H9 (cell line): ENCODE measurements around the gene SBNO1. TPM values are rescaled to one million over a fixed set of nuclear protein-coding genes. Genes with fewer than 3 reads are reported as not detected.

Source experiments
- DNase-seq: peaks from one replicate; pipeline ENCODE4 v3.0.0-alpha.2; 2017
- H2AFZ ChIP-seq: one replicate; pipeline ENCODE4 v1.6.1; 2013; ENCODE audit warnings: mild to moderate bottlenecking, low read length, control low read depth, moderate library complexity
- H2AK5ac ChIP-seq: 2 replicates; pipeline ENCODE4 v1.6.1; 2013; ENCODE audit warnings: low read length, control low read depth, mixed read lengths; ENCODE audit not compliant: insufficient read length
- H2BK120ac ChIP-seq: one replicate; pipeline ENCODE4 v1.6.1; 2013; ENCODE audit warnings: low read depth, mild to moderate bottlenecking, low read length, control low read depth, inconsistent platforms; ENCODE audit not compliant: poor library complexity, severe bottlenecking
- H2BK12ac ChIP-seq: 2 replicates; pipeline ENCODE4 v1.6.1; 2013; ENCODE audit warnings: low read length, control low read depth, mixed read lengths, low read depth; ENCODE audit not compliant: insufficient read length
- H2BK15ac ChIP-seq: 2 replicates; pipeline ENCODE4 v1.6.1; 2013; ENCODE audit warnings: low read depth, low read length, control low read depth
- H2BK20ac ChIP-seq: one replicate; pipeline ENCODE4 v1.6.1; 2013; ENCODE audit warnings: low read depth, mild to moderate bottlenecking, low read length, control low read depth, inconsistent platforms; ENCODE audit not compliant: poor library complexity, severe bottlenecking
- H2BK5ac ChIP-seq: 2 replicates; pipeline ENCODE4 v1.6.1; 2013; ENCODE audit warnings: low read length, control low read depth, mixed read lengths; ENCODE audit not compliant: insufficient read length
- H3K14ac ChIP-seq: 2 replicates; pipeline ENCODE4 v1.6.1; 2013; ENCODE audit warnings: low read length, control low read depth; ENCODE audit not compliant: insufficient read depth
- H3K18ac ChIP-seq: 2 replicates; pipeline ENCODE4 v1.6.1; 2013; ENCODE audit warnings: low read depth, mild to moderate bottlenecking, mixed read lengths, low read length, control low read depth; ENCODE audit not compliant: insufficient read length
- H3K23ac ChIP-seq: 2 replicates; pipeline ENCODE4 v1.6.1; 2013; ENCODE audit warnings: low read length, control low read depth, mixed read lengths, low read depth; ENCODE audit not compliant: insufficient read length
- H3K23me2 ChIP-seq: 2 replicates; pipeline ENCODE4 v1.6.1; 2013; ENCODE audit warnings: low read depth, mild to moderate bottlenecking, mixed read lengths, low read length, control low read depth; ENCODE audit not compliant: insufficient read length, poor library complexity, severe bottlenecking
- H3K27ac ChIP-seq: 2 replicates; pipeline ENCODE4 v1.5.1; 2013; ENCODE audit warnings: low read length, control low read depth, mixed read lengths, low read depth; ENCODE audit not compliant: insufficient read length
- H3K27me3 ChIP-seq: 2 replicates; pipeline ENCODE4 v1.6.1; 2013; ENCODE audit warnings: low read length, control low read depth, inconsistent platforms; ENCODE audit not compliant: insufficient read depth
- H3K4ac ChIP-seq: 2 replicates; pipeline ENCODE4 v1.6.1; 2013; ENCODE audit warnings: low read depth, mild to moderate bottlenecking, control low read depth, inconsistent platforms, low read length, moderate library complexity
- H3K4me1 ChIP-seq: 2 replicates; pipeline ENCODE4 v1.6.1; 2013; ENCODE audit warnings: low read length, control low read depth, inconsistent platforms; ENCODE audit not compliant: insufficient read depth
- H3K4me2 ChIP-seq: 2 replicates; pipeline ENCODE4 v1.6.1; 2013; ENCODE audit warnings: low read length, control low read depth, mixed read lengths; ENCODE audit not compliant: insufficient read length, insufficient read depth
- H3K56ac ChIP-seq: 2 replicates; pipeline ENCODE4 v1.6.1; 2013; ENCODE audit warnings: low read depth, mild to moderate bottlenecking, mixed read lengths, low read length, control low read depth; ENCODE audit not compliant: insufficient read length
- H3K79me1 ChIP-seq: 2 replicates; pipeline ENCODE4 v1.6.1; 2013; ENCODE audit warnings: low read depth, mild to moderate bottlenecking, moderate library complexity, low read length, control low read depth, inconsistent platforms; ENCODE audit not compliant: insufficient read depth, poor library complexity, severe bottlenecking
- H3K79me2 ChIP-seq: 2 replicates; pipeline ENCODE4 v1.6.1; 2013; ENCODE audit warnings: low read length, control low read depth, inconsistent platforms; ENCODE audit not compliant: insufficient read depth
- H3K9ac ChIP-seq: 2 replicates; pipeline ENCODE4 v1.6.1; 2013; ENCODE audit warnings: low read length, control low read depth, mixed read lengths; ENCODE audit not compliant: insufficient read length; ENCODE audit errors: extremely low read depth
- H3K9me3 ChIP-seq: one replicate; pipeline ENCODE4 v1.6.1; 2013; ENCODE audit warnings: low read depth, low read length, inconsistent platforms; ENCODE audit not compliant: control insufficient read depth
- H3T11ph ChIP-seq: one replicate; pipeline ENCODE4 v1.6.1; 2013; ENCODE audit warnings: mild to moderate bottlenecking, low read length, control low read depth, inconsistent platforms
- H4K20me1 ChIP-seq: one replicate; pipeline ENCODE4 v1.6.1; 2013; ENCODE audit not compliant: control insufficient read depth, insufficient read length, insufficient read depth
- H4K5ac ChIP-seq: 2 replicates; pipeline ENCODE4 v1.6.1; 2013; ENCODE audit warnings: low read depth, mild to moderate bottlenecking, mixed read lengths, low read length, control low read depth; ENCODE audit not compliant: insufficient read length
- H4K8ac ChIP-seq: replicated peaks from 2 replicates; pipeline ENCODE4 v1.6.1; 2013; ENCODE audit warnings: low read length, control low read depth, mixed read lengths, low read depth; ENCODE audit not compliant: insufficient read length
- H4K91ac ChIP-seq: 2 replicates; pipeline ENCODE4 v1.6.1; 2013; ENCODE audit warnings: low read depth, mild to moderate bottlenecking, moderate library complexity, mixed read lengths, low read length, control low read depth; ENCODE audit not compliant: insufficient read length
- H3K27ac Mint-ChIP-seq, 3 experiments: 2 replicates in 2 of 3; 3 replicates in 1 of 3; pipeline ENCODE4 v1.8.0; 2020 to 2021; ENCODE audit warnings: mixed read lengths in 3 of 3, mild to moderate bottlenecking in 1 of 3, moderate library complexity in 1 of 3
- H3K27me3 Mint-ChIP-seq: 2 replicates; pipeline ENCODE4 v1.8.0; 2021; ENCODE audit warnings: low read depth, mild to moderate bottlenecking, moderate library complexity, mixed read lengths
- H3K36me3 Mint-ChIP-seq, 3 experiments: 2 replicates in 2 of 3; 3 replicates in 1 of 3; pipeline ENCODE4 v1.8.0; 2020 to 2021; ENCODE audit warnings: low read depth in 3 of 3, mixed read lengths in 3 of 3; ENCODE audit not compliant: insufficient read depth in 1 of 3
- H3K4me1 Mint-ChIP-seq, 2 experiments: 2 replicates each; pipeline ENCODE4 v1.8.0; 2020; ENCODE audit warnings: mixed read lengths in 2 of 2
- H3K4me3 Mint-ChIP-seq, 2 experiments: 2 replicates in 1 of 2; 3 replicates in 1 of 2; pipeline ENCODE4 v1.8.0; 2020 to 2021; ENCODE audit warnings: mild to moderate bottlenecking in 2 of 2, mixed read lengths in 2 of 2, moderate library complexity in 1 of 2
- H3K9me3 Mint-ChIP-seq, 2 experiments: 2 replicates in 1 of 2; 3 replicates in 1 of 2; pipeline ENCODE4 v1.8.0; 2020; ENCODE audit warnings: mild to moderate bottlenecking in 2 of 2, mixed read lengths in 2 of 2, moderate library complexity in 1 of 2
- CTCF ChIP-seq: fragments of 200-600 bp; sonication (generic); conservative IDR thresholded peaks from 3 replicates; pipeline ENCODE4 v1.8.0; 2021; ENCODE audit warnings: antibody characterized with exemption, mild to moderate bottlenecking
- WGBS: extraction: QIAGEN DNeasy Blood & Tissue Kit; methylation state at CpG from one replicate; pipeline ENCODE4 v1.1.7; 2013; ENCODE audit warnings: missing lambda C conversion rate, low lambda C conversion rate, mixed read lengths; ENCODE audit not compliant: insufficient read length; ENCODE audit errors: extremely low coverage; 5-methylcytosine and 5-hydroxymethylcytosine counted together
- total RNA-seq: library from RNA; stranded (reverse); gene quantifications from 2 replicates; pipeline ENCODE4 v1.2.1, GENCODE V29; 2021

The SBNO1 gene
- total RNA-seq, 1 experiment from 2014 or later: 47.5 TPM

- no peak overlapping the region for H4K91ac ChIP-seq
- H3K23ac ChIP-seq: no peak overlapping the region
- no peaks in the 10 kb centered on the region for H3K79me1 ChIP-seq
- no peak overlapping the region for H2AFZ ChIP-seq
- H2AK5ac ChIP-seq: no peak overlapping the region
- no peaks in the 10 kb centered on the region for H4K20me1 ChIP-seq
- no peak overlapping the region for H3K9ac ChIP-seq
- DNase-seq: no peak
- H3K4ac ChIP-seq: no peak overlapping the region
- WGBS: no CpG with 5 or more reads among the region's 8 CpGs
- H2BK12ac ChIP-seq: no peak overlapping the region
- H3K27me3 Mint-ChIP-seq: no peaks in the 10 kb centered on the region
- H3K18ac ChIP-seq: no peak overlapping the region
- H3K4me1 ChIP-seq: no peaks in the 10 kb centered on the region
- H3K4me3 Mint-ChIP-seq: no peak overlapping the region
- H3K14ac ChIP-seq: no peak overlapping the region
- no peak overlapping the region for H3T11ph ChIP-seq
- H3K27ac ChIP-seq: no peak overlapping the region
- H3K36me3 Mint-ChIP-seq: no peaks in the 10 kb centered on the region; a peak in 1 of 7 replicates
- H3K79me2 ChIP-seq: no peaks in the 10 kb centered on the region
- H4K8ac ChIP-seq: no peak overlapping the region
- no peak overlapping the region for H2BK20ac ChIP-seq
- H3K4me1 Mint-ChIP-seq: peaks cover 7 to 8% of the 10 kb centered on the region in 2 experiments
- no peaks in the 10 kb centered on the region for H3K27me3 ChIP-seq
- H3K23me2 ChIP-seq: no peaks in the 10 kb centered on the region
- no peak overlapping the region; a peak in 1 of 7 replicates for H3K27ac Mint-ChIP-seq
- H3K9me3 Mint-ChIP-seq: no peaks in the 10 kb centered on the region
- H3K56ac ChIP-seq: no peak overlapping the region
- no peaks in the 10 kb centered on the region for H3K9me3 ChIP-seq
- H2BK15ac ChIP-seq: no peak overlapping the region
- no peak overlapping the region for H2BK5ac ChIP-seq
- H2BK120ac ChIP-seq: no peak overlapping the region
- no peak for TF ChIP-seq CTCF
- no peak overlapping the region for H3K4me2 ChIP-seq
- no peak overlapping the region for H4K5ac ChIP-seq
These were observed 81.2 kb downstream of the SBNO1 start for GRCh38 chr12:123283461-123283860.
